ENCODE data around the gene NRG3.
A peak's percentile ranks its signal among the peaks of the same experiment; 100 is the strongest.
"Not testable (repeated sequence)": the region's sequence is repeated elsewhere in the genome, so short reads cannot be mapped to it uniquely, and the experiment has no call there.

The NRG3 gene

DNA sequence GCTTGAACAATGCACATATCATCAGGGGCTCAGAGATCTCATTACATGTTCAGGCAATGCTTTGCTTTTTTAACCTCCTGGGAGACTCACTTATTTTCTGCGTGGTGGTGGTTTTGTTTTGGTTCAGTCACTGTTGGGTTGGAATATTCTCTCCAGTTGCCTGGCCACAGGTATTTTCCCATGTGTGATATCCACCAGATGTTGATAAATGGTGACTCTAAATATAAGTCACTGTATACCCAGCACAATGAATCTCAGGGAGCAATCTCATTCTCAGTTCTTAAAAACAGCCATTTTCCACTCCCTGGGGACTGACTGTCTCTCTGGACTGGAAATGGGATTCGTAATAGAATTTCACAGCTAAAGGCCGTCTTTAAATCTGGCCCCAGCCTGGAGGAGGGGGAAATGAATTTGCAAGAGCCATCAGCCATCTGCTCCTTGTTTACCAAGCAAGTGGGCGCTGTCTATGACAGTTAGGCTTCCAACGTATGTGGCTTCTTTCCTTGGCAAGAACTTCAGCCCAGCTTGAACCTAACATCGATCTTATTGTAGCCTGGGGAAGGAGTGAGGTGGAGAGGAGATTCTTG is 1106.2 kb downstream of the NRG3 start:
- Histone ChIP-seq H3K18ac (ENCODE audit: low read length) (no peak overlapping the region), H3K23ac (ENCODE audit: low read length) (no peak overlapping the region), H3K9ac (ENCODE audit: low read length) (no peak overlapping the region), H2AFZ (ENCODE audit: insufficient read depth, low read length, poor library complexity) (no peak overlapping the region), H4K12ac (ENCODE audit: low read depth, low read length) (no peak overlapping the region), H3K4me3 (ENCODE audit: low read depth, low read length) (no peak overlapping the region), H3K14ac (ENCODE audit: low read length) (no peak overlapping the region), H3K79me1 (ENCODE audit: low read length) (peaks cover 6% of the 10 kb centered on the region), H3K36me3 (ENCODE audit: control insufficient read depth in 1 of 2, insufficient read depth in 2 of 2, low read length in 2 of 2) (no peaks in the 10 kb centered on the region), H3K4ac (ENCODE audit: low read depth, low read length) (no peak overlapping the region), H4K91ac (ENCODE audit: low read depth, low read length) (peak overlapping the region; percentile 38), H3K9me3 (ENCODE audit: insufficient read depth, low read depth, low read length) (no peaks in the 10 kb centered on the region), H3K4me1 (ENCODE audit: control insufficient read depth in 1 of 2, insufficient read depth in 2 of 2, low read length in 2 of 2) (peaks cover 0 to 6% of the 10 kb centered on the region in 2 experiments), H2AK5ac (ENCODE audit: low read length) (no peak overlapping the region), H3K79me2 (ENCODE audit: control insufficient read depth, insufficient read depth, low read length, poor library complexity) (no peaks in the 10 kb centered on the region), H3K27me3 (ENCODE audit: insufficient read depth, low read length) (no peaks in the 10 kb centered on the region), H3K4me2 (ENCODE audit: low read length) (no peak overlapping the region), H3K27ac (ENCODE audit: low read depth, low read length) (no peak overlapping the region), H4K8ac (ENCODE audit: low read depth, low read length) (no peak overlapping the region), H2BK5ac (ENCODE audit: low read depth, low read length, poor library complexity) (no peak overlapping the region), H2BK12ac (ENCODE audit: low read length) (peak overlapping the region; percentile 43), H2BK120ac (ENCODE audit: insufficient read depth, low read length, poor library complexity) (peak overlapping the region; percentile 7)
- no peak for DNase-seq
- WGBS (ENCODE audit: extremely low coverage, insufficient coverage, insufficient read length), result no CpG with 5 or more reads among the region's 6 CpGs

DNA sequence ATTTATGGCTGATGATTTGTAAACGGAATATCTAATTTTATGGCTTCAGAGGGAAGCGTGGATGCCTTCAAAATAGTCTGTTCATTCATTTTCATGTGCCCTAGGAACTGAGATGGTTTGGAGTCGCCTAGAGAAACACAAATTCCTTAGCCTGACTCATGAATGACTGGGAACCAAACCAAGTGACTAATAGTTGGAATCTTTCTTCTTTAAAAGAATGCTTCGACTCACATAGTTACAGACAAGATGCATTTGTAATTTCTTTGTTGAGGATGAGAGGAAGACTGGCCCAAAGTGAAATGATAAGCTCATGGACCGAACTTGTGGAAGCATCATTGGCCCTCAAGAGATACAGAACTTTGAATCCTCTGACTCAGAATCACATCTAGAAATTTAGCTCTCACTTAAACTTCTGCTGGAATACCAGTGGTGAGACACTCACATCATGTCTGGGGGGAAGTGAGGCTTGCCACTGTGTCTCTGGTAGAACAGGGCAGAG is 1107.2 kb downstream of the NRG3 start:
- Histone ChIP-seq H4K91ac (ENCODE audit: low read depth, low read length) (no peak overlapping the region), H3K27me3 (ENCODE audit: insufficient read depth, low read length) (no peaks in the 10 kb centered on the region), H3K18ac (ENCODE audit: low read length) (no peak overlapping the region), H3K4me1 (ENCODE audit: control insufficient read depth in 1 of 2, insufficient read depth in 2 of 2, low read length in 2 of 2) (peaks cover 0 to 6% of the 10 kb centered on the region in 2 experiments), H3K79me1 (ENCODE audit: low read length) (peaks cover 6% of the 10 kb centered on the region), H3K14ac (ENCODE audit: low read length) (no peak overlapping the region), H3K23ac (ENCODE audit: low read length) (no peak overlapping the region), H2AK5ac (ENCODE audit: low read length) (no peak overlapping the region), H3K4me2 (ENCODE audit: low read length) (no peak overlapping the region), H3K9me3 (ENCODE audit: insufficient read depth, low read depth, low read length) (no peaks in the 10 kb centered on the region), H4K12ac (ENCODE audit: low read depth, low read length) (no peak overlapping the region), H3K4me3 (ENCODE audit: low read depth, low read length) (no peak overlapping the region), H4K8ac (ENCODE audit: low read depth, low read length) (no peak overlapping the region), H2AFZ (ENCODE audit: insufficient read depth, low read length, poor library complexity) (no peak overlapping the region), H3K27ac (ENCODE audit: low read depth, low read length) (peak overlapping the region; percentile 68), H3K9ac (ENCODE audit: low read length) (no peak overlapping the region), H2BK5ac (ENCODE audit: low read depth, low read length, poor library complexity) (no peak overlapping the region), H3K79me2 (ENCODE audit: control insufficient read depth, insufficient read depth, low read length, poor library complexity) (no peaks in the 10 kb centered on the region), H2BK120ac (ENCODE audit: insufficient read depth, low read length, poor library complexity) (no peak overlapping the region), H3K36me3 (ENCODE audit: control insufficient read depth in 1 of 2, insufficient read depth in 2 of 2, low read length in 2 of 2) (no peaks in the 10 kb centered on the region), H2BK12ac (ENCODE audit: low read length) (no peak overlapping the region), H3K4ac (ENCODE audit: low read depth, low read length) (no peak overlapping the region)
- WGBS (ENCODE audit: extremely low coverage, insufficient coverage, insufficient read length), result no CpG with 5 or more reads among the region's 5 CpGs
- peak; percentile 15 to 64 for DNase-seq

DNA sequence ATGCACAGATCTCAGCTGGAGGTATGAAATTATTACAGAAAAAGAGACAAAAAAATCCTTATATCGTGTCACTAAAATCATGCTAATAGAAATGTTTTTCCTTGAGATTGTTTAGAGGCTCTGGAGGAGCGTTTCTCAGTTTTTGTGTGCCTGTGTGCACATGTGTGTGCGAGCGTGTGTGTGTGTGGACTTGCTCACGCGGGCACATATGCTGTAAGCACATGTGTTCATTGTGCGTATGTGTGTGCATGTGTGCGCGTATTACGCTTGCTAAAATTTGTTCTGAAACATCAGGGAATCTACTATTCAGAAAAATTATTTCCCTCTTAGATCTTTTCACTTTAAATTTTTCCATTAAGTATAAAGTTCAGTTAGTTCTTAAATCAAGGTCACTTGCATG is 1111.2 kb downstream of the NRG3 start:
- Histone ChIP-seq H4K12ac (ENCODE audit: low read depth, low read length) (no peak overlapping the region), H2AFZ (ENCODE audit: insufficient read depth, low read length, poor library complexity) (no peak overlapping the region), H3K4me3 (ENCODE audit: low read depth, low read length) (no peak overlapping the region), H4K8ac (ENCODE audit: low read depth, low read length) (no peak overlapping the region), H3K14ac (ENCODE audit: low read length) (no peak overlapping the region), H3K4ac (ENCODE audit: low read depth, low read length) (no peak overlapping the region), H3K27me3 (ENCODE audit: insufficient read depth, low read length) (no peaks in the 10 kb centered on the region), H3K9ac (ENCODE audit: low read length) (no peak overlapping the region), H2AK5ac (ENCODE audit: low read length) (no peak overlapping the region), H2BK120ac (ENCODE audit: insufficient read depth, low read length, poor library complexity) (no peak overlapping the region), H2BK5ac (ENCODE audit: low read depth, low read length, poor library complexity) (no peak overlapping the region), H3K18ac (ENCODE audit: low read length) (no peak overlapping the region), H3K4me2 (ENCODE audit: low read length) (no peak overlapping the region), H3K9me3 (ENCODE audit: insufficient read depth, low read depth, low read length) (no peaks in the 10 kb centered on the region), H3K79me2 (ENCODE audit: control insufficient read depth, insufficient read depth, low read length, poor library complexity) (no peaks in the 10 kb centered on the region), H3K27ac (ENCODE audit: low read depth, low read length) (no peak overlapping the region), H2BK12ac (ENCODE audit: low read length) (no peak overlapping the region), H3K36me3 (ENCODE audit: control insufficient read depth in 1 of 2, insufficient read depth in 2 of 2, low read length in 2 of 2) (no peaks in the 10 kb centered on the region), H3K79me1 (ENCODE audit: low read length) (peaks cover 4% of the 10 kb centered on the region), H3K4me1 (ENCODE audit: control insufficient read depth in 1 of 2, insufficient read depth in 2 of 2, low read length in 2 of 2) (peaks cover 0 to 6% of the 10 kb centered on the region in 2 experiments), H3K23ac (ENCODE audit: low read length) (no peak overlapping the region), H4K91ac (ENCODE audit: low read depth, low read length) (no peak overlapping the region)
- no peak for DNase-seq
- no CpG with 5 or more reads among the region's 10 CpGs for WGBS (ENCODE audit: extremely low coverage, insufficient coverage, insufficient read length)

DNA sequence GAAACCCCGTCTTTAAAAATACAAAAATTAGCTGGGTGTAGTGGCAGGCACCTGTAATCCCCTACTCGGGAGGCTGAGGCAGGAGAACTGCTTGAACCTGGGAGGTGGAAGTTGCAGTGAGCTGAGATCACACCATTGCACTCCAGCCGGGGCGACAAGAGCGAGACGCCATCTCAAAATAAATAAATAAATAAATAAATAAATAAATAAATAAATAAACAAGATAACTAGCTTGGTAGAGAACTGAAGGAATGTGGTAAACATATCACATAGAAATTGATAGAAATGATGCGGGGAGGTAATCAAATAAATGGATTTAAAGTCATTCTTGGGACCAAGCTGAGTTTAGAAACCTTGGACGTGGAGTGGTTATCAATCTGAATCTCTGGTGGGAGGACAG is 1131.5 kb downstream of the NRG3 start:
- WGBS (ENCODE audit: extremely low coverage, insufficient coverage, insufficient read length), result no CpG with 5 or more reads among the region's 8 CpGs
- not testable (repeated sequence) for H3K23ac ChIP-seq (ENCODE audit: low read length); H2BK12ac ChIP-seq (ENCODE audit: low read length)

More for the DNA sequence above, 1131.5 kb downstream of the NRG3 start:
- H3K36me3 ChIP-seq (ENCODE audit: control insufficient read depth in 1 of 2, insufficient read depth in 2 of 2, low read length in 2 of 2); H3K79me1 ChIP-seq (ENCODE audit: low read length); H2AFZ ChIP-seq (ENCODE audit: insufficient read depth, low read length, poor library complexity); H3K27me3 ChIP-seq (ENCODE audit: insufficient read depth, low read length); H4K8ac ChIP-seq (ENCODE audit: low read depth, low read length); H3K14ac ChIP-seq (ENCODE audit: low read length); H3K18ac ChIP-seq (ENCODE audit: low read length); H3K27ac ChIP-seq (ENCODE audit: low read depth, low read length); H4K12ac ChIP-seq (ENCODE audit: low read depth, low read length); H3K9me3 ChIP-seq (ENCODE audit: insufficient read depth, low read depth, low read length); DNase-seq; H3K79me2 ChIP-seq (ENCODE audit: control insufficient read depth, insufficient read depth, low read length, poor library complexity); H3K4ac ChIP-seq (ENCODE audit: low read depth, low read length); H2BK120ac ChIP-seq (ENCODE audit: insufficient read depth, low read length, poor library complexity); H3K4me2 ChIP-seq (ENCODE audit: low read length); H4K91ac ChIP-seq (ENCODE audit: low read depth, low read length); H3K4me1 ChIP-seq (ENCODE audit: control insufficient read depth in 1 of 2, insufficient read depth in 2 of 2, low read length in 2 of 2); H3K9ac ChIP-seq (ENCODE audit: low read length); H3K4me3 ChIP-seq (ENCODE audit: low read depth, low read length); H2AK5ac ChIP-seq (ENCODE audit: low read length); H2BK5ac ChIP-seq (ENCODE audit: low read depth, low read length, poor library complexity): not testable (repeated sequence)
